ENCODE data around the gene ZNF628.

The ZNF628 gene

DNA sequence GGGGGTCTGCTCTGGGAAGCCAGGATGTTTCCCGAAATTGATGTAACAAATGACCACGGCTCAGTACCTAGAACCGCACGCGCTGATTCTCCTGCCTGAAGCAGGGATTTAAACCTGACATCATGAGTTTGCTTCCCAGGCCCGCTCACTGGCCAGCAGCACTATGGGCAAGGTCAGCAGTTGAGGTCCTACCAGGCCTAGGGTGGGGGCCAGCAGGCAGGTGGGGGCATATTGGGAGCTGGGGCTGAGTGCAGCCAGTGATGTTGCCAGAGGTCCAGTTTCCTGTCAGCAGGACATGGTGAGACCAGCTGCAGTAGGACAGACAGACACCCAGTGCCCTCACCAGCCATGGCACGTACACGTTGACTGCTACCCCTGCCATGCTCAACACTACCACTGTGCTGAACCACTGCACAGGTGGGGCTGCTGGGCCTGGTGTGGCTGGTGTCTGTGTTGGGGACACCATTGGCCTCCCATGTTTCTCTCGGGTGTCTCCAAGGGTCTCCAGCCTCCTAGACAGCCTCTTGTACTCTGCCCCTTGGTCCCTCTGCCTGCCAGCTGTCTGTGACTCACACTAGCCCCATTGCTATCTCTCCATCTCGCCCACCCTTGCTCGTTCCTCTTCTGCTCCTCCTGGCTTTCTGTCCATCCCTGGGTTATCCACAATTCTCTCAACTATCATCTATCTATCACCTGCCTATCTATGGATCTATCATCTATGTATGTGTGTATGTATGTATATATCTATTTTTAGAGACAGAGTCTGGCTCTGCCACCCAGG lies 10.8 kb upstream of the ZNF628 start:
- TF ChIP-seq, protein P1, sequence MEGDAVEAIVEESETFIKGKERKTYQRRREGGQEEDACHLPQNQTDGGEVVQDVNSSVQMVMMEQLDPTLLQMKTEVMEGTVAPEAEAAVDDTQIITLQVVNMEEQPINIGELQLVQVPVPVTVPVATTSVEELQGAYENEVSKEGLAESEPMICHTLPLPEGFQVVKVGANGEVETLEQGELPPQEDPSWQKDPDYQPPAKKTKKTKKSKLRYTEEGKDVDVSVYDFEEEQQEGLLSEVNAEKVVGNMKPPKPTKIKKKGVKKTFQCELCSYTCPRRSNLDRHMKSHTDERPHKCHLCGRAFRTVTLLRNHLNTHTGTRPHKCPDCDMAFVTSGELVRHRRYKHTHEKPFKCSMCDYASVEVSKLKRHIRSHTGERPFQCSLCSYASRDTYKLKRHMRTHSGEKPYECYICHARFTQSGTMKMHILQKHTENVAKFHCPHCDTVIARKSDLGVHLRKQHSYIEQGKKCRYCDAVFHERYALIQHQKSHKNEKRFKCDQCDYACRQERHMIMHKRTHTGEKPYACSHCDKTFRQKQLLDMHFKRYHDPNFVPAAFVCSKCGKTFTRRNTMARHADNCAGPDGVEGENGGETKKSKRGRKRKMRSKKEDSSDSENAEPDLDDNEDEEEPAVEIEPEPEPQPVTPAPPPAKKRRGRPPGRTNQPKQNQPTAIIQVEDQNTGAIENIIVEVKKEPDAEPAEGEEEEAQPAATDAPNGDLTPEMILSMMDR (IDR thresholded peaks at IDR 0.05; ENCODE audit: low read depth, low read length, missing control alignments): no peak
- no peak for DNase-seq (ENCODE audit: low read depth)

DNA sequence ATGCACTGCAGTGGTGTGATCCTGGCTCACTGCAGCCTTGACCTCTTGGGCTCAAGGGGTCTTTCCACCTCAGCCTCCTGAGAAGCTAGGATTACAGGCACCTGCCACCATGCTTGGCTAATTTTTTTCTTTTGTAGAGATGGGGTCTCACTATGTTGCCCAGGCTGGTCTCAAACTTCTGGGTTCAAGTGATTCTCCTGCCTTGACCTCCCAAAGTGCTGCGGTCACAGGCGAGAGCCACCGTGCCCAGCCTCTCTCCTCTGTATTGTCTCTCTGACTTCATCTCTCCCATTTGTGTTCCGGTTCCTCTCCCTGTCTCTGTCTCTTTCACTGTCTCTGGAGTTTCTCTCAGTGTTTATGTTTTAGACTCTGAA lies 10.2 kb upstream of the ZNF628 start:
- no peak for DNase-seq (ENCODE audit: low read depth)
- H3K4me3 ChIP-seq (ENCODE audit: low read depth, low read length): no peak overlapping the region
- TF ChIP-seq, protein P1 (IDR thresholded peaks at IDR 0.05; ENCODE audit: low read depth, low read length, missing control alignments): no peak

More for the DNA sequence above, 10.8 kb upstream of the ZNF628 start:
- H3K4me3 ChIP-seq (ENCODE audit: low read depth, low read length): no peak overlapping the region

- DNase-seq (ENCODE audit: low read depth): no peak
- TF ChIP-seq, protein P1 (IDR thresholded peaks at IDR 0.05; ENCODE audit: low read depth, low read length, missing control alignments): peak; percentile 86
Measured at GRCh38 chr19:55467236-55468053, 9.0 kb upstream of the ZNF628 start.

DNA sequence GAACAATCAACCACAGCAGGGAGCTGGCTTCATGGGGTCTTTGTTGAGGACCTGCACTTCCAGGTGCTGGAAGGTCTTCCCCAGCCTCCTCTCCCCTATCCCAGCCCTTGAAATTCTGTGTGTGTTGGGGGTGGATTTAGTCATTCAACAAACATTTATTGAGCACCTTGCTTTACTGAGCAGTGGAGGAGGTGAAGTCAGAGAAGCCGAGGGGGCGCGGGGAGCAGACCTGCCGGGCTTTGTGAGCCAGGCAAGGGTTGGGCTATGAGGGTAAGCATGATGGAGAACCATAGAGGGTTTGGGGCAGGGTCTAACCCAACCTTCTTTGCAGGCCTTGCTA lies 8.4 kb upstream of the ZNF628 start:
- no peak for DNase-seq (ENCODE audit: low read depth)
- no peak overlapping the region for H3K4me3 ChIP-seq (ENCODE audit: low read depth, low read length)

More at GRCh38 chr19:55467236-55468053, 9.0 kb upstream of the ZNF628 start:
- H3K4me3 ChIP-seq (ENCODE audit: low read depth, low read length): no peak overlapping the region

DNA sequence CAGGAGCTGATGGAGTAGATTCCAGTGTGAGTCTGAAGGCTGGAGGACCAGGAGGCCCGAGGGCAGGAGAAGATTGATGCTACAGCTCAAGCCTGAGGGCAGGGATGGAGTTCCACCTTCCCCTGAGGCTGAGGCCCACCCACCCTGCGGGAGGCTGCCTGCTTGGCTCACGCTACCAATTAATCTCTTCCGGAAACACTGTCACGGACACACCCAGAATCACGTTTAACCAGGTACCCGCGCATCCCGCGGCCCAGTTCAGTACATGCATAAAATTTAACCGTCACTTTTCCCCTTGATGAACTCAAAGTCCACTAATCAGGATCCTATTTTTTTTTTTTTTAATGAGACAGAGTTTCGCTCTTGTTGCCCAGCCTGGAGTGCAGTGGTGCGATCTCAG lies 5.2 kb upstream of the ZNF628 start:
- TF ChIP-seq, protein P1 (IDR thresholded peaks at IDR 0.05; ENCODE audit: low read depth, low read length, missing control alignments): no peak
- DNase-seq (ENCODE audit: low read depth): no peak
- no peak overlapping the region for H3K4me3 ChIP-seq (ENCODE audit: low read depth, low read length)

More for the DNA sequence above, 8.4 kb upstream of the ZNF628 start:
- TF ChIP-seq, protein P1 (IDR thresholded peaks at IDR 0.05; ENCODE audit: low read depth, low read length, missing control alignments): no peak

DNA sequence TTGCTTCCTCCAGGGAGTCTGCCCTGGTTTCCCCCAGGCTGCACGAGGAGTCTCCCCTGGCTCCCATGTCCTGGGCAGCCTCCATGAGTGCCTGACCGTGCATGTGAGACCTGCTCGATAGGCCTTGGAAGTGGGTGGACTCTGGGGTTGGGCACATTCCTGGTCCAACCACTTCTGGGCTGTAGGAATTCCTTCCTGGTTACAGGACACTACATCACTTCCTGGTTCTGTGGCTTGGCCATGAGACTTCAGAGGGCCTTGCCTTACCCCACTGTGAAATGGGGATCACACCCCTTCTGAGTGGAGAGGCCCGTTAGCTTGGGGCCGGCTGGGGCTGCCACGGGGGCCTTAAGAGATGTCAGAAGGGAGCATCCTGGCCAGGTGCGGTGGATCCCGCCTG lies 4.0 kb upstream of the ZNF628 start:
- TF ChIP-seq, protein P1 (IDR thresholded peaks at IDR 0.05; ENCODE audit: low read depth, low read length, missing control alignments): no peak
- no peak for DNase-seq (ENCODE audit: low read depth)
- no peak overlapping the region for H3K4me3 ChIP-seq (ENCODE audit: low read depth, low read length)

All from GM12864 (cell line).